Activated T-cell treated with anti-CD3 and anti-CD28 coated beads for 1 hour (primary cell): ENCODE measurements around the gene C17orf100.
"Not testable (repeated sequence)": the region's sequence is repeated elsewhere in the genome, so short reads cannot be mapped to it uniquely, and the experiment has no call there.

Source experiments
- DNase-seq: peaks from one replicate; pipeline ENCODE4 v3.0.0-alpha.2; 2020; ENCODE audit warnings: low read depth

C17orf100 gene

DNA sequence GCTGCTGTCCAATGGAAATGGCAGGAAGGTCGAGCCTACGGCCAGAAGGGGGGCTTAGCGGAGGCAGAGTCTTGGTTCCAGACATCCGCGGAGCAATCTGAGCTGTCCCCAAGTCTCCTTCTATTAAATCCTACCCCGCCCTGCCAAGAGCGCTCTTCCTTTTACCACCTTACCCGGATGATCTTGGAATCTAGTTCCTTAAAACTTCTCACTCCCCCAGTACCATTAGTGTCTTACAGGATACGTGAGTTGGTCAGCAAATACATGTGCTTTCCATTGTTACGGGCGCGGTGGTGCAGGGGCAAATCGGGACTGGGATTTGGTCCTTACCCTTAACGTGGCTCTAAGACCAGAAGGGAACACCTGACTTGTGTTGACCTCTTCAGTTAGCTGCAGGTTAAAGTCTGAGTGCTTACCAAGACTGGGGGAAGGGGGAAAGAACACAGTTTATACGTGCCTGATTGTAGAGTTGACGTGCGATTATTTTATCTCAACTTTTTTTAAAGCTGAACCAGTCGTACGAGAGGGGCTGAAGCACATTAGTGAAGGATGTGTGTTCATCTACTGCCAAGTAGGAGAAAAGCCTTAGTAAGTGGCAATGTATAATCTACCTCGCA lies 10.2 kb upstream of the C17orf100 start:
- DNase-seq = no peak

DNA sequence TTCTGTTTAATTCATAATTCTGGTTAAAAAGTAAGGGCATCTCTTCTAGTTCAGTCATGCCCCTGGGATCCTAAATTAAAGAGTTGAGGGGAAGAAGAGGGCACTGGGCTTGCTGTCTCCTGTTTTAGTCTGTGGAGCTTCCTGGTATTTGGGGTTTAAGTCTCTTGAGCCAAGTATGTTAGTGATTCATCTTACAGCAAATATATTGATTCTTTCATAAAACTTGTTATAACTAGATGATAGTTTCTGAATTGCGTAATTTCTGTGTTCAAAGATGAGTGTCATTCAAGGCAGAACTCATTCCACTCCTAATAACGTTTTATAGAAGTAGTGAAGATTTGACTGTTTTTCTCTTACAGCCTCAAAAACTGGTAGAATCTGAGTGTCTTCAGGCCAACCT lies 9.0 kb upstream of the C17orf100 start:
- DNase-seq = no peak

GRCh38 chr17:6643451-6644125 lies 8.0 kb upstream of the C17orf100 start:
- DNase-seq = no peak

DNA sequence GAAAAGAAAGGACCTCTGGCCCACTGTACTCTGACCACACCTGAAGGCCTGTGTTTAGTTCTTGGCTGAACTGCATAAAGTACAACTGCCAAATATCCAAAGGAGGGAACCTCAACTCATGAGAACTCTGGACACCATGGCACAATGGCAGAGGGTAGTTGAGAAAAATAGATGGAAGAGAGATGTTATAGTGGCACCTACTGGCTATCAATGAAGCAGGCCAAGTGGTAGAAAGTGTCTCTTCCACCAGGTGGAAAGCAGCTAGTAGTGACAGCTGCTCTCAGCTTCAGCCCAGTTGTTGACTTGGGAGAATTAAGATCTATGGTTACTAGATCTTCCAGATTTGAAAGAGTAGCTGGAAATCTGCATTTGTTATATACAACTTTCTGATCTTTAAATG lies 3.4 kb upstream of the C17orf100 start:
- DNase-seq = no peak

GRCh38 chr17:6651919-6652452 lies 424 bp downstream of the C17orf100 start:
- DNase-seq = no peak

GRCh38 chr17:6654841-6655731 lies 3.5 kb downstream of the C17orf100 start:
- DNase-seq = no peak

- DNase-seq = not testable (repeated sequence)
Measured at GRCh38 chr17:6655732-6656361, 4.3 kb downstream of the C17orf100 start.

GRCh38 chr17:6656797-6657632 lies 5.5 kb downstream of the C17orf100 start:
- DNase-seq = peak; percentile 51

GRCh38 chr17:6657633-6658287 lies 6.2 kb downstream of the C17orf100 start:
- DNase-seq = no peak

DNA sequence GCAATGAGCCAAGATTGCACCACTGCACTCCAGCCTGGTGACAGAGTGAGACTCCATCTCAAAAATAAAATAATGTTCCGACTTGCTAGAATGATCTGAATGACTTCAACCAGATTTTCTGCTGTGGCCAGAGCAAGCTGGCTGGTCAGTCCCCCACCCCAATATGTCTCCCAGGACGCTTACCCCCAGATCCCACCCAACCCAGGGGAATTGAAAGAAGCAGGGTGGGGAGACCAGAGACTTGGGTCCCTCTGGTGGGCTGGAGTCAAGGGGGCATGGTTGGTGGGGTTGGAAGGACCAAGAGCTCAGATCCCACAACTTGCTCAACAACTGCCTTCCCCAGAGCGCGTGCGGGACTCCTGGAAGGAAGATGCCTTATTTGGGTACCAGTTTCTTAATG lies 6.8 kb downstream of the C17orf100 start:
- not testable (repeated sequence) for DNase-seq

DNA sequence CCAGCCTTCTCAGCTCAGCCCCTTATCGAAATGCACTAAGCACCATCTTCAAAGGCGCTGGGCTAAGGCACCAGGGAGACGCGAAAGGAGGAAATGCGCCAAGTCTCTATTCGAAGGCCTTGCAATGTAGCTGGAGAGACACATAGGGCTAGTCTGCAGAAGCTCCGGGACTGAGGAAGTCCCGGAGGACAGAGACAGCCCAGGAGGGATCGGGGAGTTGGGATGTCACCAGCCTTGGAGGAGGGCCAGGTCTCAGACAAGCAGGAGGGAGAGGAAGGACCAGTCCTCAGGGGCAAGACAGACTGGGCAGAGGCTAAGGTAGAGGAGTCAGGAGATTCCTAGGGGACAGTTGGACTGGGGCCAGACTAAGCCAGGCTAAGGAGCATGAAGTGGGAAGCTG lies 8.5 kb downstream of the C17orf100 start:
- no peak for DNase-seq

DNA sequence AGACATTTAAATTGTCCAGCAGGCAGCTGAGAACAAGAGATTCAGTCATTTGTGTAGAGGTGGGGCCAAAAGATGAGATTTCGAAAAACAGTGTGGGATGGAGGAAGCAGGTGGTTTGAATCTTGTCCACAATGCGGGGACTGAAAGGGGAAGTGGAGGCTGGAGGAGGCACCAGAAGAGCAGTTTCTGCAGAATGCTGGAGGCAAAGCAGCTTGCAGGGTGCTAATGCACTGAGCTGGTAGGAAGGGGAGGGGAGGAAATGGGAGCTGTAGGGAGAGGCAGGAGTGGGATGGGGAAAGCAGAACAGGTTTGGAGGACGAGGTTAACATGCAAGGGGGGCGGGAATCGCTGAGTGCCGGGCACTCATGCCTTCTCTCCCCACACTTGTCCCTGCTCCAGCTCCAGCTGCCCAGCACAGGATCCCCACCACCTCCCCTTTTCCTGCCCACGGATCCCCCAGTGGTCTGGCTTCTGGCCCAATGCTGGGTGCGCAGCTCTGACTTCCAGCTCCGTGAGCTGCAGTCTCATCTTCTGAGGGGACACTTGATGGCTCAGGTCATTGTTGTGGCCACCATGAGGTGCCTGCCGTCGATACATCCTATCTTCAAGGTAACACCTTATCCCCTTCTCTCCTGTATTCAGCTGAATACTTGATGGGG lies 9.4 kb downstream of the C17orf100 start:
- no peak for DNase-seq

GRCh38 chr17:6661464-6661848 lies 9.9 kb downstream of the C17orf100 start:
- DNase-seq = no peak

DNA sequence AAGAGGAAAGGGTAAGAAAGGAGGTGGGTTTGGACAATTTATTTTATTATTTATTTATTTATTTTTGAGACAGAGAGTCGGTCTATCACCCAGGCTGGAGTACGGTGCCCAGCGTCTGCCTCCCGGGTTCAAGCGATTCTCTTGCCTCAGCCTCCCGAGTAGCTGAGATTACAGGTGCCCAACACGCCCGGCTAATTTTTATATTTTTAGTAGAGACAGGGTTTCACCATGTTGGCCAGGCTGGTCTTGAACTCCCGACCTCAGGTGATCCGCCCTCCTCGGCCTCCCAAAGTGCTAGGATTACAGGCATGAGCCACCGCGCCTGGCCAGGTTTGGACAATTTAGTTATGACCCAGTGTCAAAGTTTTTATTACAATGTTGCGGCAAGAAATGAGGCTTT lies 11.6 kb downstream of the C17orf100 start:
- not testable (repeated sequence) for DNase-seq

DNA sequence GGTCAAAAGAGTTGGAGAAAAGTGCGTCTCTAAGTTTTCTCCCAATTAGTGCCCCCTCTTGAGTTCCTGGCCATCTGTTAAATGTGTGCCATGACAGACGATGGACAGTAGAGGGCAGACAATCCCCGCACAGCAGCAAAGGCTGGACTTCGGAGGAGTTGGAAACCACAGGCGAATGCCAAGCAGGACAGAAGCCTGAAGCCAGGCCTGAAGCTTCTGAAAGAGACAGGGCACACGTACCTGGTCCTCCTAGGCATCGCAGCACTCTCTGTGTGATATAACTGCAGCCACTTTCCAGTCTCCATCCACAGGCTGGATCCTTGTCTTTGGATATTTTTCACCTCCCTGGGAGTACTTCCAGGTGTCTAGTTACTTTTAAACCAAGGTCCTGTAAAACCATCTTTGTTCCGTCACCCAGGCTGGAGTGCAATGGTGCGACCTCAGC lies 14.5 kb downstream of the C17orf100 start:
- DNase-seq = peak; percentile 22

- DNase-seq = no peak
Measured at GRCh38 chr17:6666557-6666956, 15.0 kb downstream of the C17orf100 start.

DNA sequence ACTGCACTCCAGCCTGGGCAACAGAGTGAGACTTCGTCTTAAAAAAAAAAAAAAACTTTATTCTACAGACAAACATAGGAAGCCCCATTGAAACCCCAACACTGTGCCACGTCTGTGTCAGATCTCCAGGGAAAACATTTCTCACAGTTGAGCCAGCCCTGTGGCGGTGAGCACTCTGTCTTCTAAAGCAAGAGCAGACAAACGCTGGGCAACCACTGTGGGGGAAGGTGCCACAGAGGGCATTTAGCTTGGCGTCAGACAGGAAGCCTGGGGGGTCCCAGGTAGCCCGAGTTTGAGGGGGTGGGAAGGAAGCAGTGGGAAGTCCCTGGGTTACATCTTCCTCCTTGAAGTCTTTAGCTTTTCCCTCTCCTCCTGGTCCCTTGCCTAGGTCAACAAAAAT lies 16.0 kb downstream of the C17orf100 start:
- no peak for DNase-seq

DNA sequence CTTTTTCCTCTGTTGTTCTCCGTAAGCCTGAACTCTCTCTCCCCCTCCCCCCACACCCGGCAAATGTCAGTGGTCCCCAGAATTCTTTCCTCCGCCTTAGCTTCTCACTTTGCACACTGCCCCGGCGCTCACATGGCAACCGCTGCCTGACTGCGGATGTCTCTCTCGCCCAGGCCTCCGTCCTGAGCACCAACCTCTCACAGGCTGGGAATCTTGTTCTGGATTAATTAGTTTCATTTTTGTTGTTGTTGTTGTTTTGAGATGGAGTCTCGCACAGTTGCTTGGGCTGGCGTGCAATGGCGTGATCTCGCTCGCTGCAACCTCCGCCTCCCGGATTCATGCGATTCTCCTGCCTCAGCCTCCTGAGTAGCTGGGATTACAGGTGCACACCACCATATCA lies 16.7 kb downstream of the C17orf100 start:
- DNase-seq = no peak

- no peak for DNase-seq
Measured at GRCh38 chr17:6668727-6669425, 17.3 kb downstream of the C17orf100 start.
